ENCODE results near the gene C16orf74. TPM values are rescaled to one million over a fixed set of nuclear protein-coding genes. Genes with fewer than 3 reads are reported as not detected.

The C16orf74 gene
- total RNA-seq, 1 donor = 8.2 TPM

DNA sequence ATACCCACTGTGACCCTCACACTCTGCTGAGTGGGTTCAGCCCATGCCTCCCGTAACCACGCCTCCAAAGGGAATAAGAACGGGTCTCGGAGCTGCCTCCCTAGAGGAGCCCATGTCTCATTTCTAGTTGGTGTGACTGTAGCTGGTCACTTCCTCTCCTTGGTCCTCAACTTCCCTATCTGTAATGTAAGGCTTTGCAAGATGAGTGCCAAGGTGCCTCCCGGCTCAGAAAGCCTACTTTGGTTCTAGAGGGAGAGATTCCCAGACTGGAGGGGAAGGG, 20.8 kb downstream of the C16orf74 start:
- H3K4me3 ChIP-seq (ENCODE audit: low read depth, low read length) = no peak overlapping the region
- no peak for DNase-seq (ENCODE audit: low read depth)
- TF ChIP-seq, protein P1, sequence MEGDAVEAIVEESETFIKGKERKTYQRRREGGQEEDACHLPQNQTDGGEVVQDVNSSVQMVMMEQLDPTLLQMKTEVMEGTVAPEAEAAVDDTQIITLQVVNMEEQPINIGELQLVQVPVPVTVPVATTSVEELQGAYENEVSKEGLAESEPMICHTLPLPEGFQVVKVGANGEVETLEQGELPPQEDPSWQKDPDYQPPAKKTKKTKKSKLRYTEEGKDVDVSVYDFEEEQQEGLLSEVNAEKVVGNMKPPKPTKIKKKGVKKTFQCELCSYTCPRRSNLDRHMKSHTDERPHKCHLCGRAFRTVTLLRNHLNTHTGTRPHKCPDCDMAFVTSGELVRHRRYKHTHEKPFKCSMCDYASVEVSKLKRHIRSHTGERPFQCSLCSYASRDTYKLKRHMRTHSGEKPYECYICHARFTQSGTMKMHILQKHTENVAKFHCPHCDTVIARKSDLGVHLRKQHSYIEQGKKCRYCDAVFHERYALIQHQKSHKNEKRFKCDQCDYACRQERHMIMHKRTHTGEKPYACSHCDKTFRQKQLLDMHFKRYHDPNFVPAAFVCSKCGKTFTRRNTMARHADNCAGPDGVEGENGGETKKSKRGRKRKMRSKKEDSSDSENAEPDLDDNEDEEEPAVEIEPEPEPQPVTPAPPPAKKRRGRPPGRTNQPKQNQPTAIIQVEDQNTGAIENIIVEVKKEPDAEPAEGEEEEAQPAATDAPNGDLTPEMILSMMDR (IDR thresholded peaks at IDR 0.05; ENCODE audit: insufficient read depth, low read depth, low read length) = no peak

DNA sequence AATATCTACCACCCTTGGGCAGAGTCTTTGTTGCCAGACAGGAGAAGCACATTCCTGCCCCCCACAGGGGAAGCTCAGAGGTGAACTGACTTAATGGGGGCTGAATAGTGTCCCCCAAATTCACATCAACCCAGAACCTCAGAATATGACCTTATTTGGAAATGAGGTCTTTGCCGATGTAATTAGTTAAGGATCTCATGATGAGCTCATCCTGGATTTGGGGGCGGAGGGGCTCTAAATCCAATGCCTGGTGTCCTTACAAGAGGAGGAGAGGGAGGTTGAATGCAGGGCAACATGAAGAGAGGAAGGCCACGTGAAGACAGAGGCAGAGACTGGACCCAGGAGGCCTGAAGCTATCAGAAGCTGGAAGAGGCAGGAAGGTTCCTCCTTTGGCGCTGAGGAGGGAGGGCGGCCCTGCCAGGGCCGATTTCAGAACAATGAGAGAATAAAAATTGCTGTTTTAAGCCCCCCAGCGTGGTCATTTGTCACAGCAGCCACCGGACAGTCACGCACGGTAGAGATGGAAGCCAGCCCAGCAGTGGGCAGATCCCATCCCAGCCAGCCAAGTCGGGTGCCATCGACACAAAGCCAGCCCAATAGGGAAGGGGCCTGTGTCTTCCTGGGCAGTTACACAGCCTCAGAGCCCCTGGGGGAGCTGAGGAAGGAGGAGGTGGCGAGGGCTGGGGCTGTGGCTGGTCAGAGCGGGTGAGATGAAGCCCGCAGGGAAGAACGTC, 21.3 kb downstream of the C16orf74 start:
- H3K4me3 ChIP-seq (ENCODE audit: low read depth, low read length) = no peak overlapping the region
- TF ChIP-seq, protein P1 (IDR thresholded peaks at IDR 0.05; ENCODE audit: insufficient read depth, low read depth, low read length) = no peak
- no peak for DNase-seq (ENCODE audit: low read depth)

DNA sequence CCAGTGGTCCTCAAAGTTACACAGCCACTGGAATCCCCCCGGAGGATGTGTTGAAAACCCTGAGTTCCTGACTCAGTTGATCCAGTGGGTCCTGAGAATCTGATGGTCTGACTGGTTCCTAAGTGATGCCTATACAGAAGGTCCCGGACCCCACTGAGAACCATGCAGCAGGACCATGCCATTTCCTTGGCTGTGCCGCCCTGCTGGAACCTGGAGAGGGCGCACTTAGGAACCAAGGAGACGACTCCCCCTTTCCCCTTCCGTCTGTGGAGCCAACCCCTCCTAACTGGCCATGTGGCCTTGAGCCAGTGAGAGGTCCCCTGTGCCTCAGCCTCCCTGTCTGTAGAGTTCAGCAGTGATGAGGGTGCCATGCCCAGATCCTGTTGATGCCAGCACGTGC, 22.0 kb downstream of the C16orf74 start:
- DNase-seq (ENCODE audit: low read depth) = no peak
- no peak overlapping the region for H3K4me3 ChIP-seq (ENCODE audit: low read depth, low read length)
- TF ChIP-seq, protein P1 (IDR thresholded peaks at IDR 0.05; ENCODE audit: insufficient read depth, low read depth, low read length) = peak; percentile 38

DNA sequence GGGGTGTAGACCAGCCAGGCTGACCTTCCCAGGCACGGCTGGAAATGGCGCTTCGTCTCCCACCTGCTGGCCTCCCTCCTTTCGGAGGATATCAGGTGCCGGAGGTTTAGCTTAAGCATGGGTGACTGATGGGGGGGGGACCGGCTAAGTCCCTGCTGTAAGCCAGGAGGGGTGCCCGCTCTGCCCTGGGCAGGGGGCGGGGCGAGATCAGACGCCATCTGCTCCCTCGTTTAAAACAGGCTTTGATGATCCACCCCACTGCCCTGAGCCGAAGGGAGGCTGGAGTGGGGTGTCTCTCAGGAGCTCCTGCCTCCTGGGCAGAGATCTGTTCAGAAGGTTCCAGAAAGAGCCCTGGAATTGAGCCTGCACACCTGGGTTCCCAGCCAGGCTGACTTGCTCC, 26.0 kb downstream of the C16orf74 start:
- DNase-seq (ENCODE audit: low read depth) = no peak
- TF ChIP-seq, protein P1 (IDR thresholded peaks at IDR 0.05; ENCODE audit: insufficient read depth, low read depth, low read length) = no peak
- H3K4me3 ChIP-seq (ENCODE audit: low read depth, low read length) = no peak overlapping the region

DNA sequence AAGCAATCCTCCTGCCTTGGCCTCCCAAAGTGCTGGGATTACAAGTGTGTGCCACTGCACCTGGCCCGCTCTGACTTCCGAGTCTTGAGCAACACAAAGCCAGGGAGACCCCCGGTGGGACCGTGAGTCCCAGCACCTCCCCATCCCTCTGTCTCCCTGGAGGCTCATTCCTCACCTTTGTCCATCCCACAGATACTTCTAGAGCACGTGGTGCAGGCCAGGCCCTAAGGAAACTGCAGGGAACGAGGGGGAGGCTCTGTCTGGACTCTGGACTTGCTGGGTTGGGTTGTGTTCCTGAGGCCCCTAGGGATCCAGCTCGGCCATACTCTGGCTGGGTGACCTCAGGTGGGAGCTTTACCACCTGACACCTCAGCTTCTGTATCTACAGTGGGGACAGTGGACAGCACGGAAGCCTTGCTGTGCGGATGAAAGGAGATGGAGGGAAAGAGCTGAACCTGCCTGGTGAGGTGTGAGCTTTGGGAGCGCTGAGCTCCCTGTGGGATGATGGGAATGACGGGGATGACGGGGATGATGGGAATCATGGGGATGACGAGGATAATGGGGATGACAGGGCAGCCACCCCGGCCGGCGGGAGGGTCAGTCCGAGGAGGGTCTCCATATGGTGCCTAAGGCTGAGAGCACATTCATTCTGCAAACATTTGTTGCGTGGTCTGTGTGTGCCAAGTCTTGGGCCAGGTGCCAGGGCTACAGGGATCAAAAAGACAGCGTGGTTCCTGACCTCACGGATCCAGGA, 26.6 kb downstream of the C16orf74 start:
- no peak overlapping the region for H3K4me3 ChIP-seq (ENCODE audit: low read depth, low read length)
- no peak for DNase-seq (ENCODE audit: low read depth)
- TF ChIP-seq, protein P1 (IDR thresholded peaks at IDR 0.05; ENCODE audit: insufficient read depth, low read depth, low read length) = no peak

DNA sequence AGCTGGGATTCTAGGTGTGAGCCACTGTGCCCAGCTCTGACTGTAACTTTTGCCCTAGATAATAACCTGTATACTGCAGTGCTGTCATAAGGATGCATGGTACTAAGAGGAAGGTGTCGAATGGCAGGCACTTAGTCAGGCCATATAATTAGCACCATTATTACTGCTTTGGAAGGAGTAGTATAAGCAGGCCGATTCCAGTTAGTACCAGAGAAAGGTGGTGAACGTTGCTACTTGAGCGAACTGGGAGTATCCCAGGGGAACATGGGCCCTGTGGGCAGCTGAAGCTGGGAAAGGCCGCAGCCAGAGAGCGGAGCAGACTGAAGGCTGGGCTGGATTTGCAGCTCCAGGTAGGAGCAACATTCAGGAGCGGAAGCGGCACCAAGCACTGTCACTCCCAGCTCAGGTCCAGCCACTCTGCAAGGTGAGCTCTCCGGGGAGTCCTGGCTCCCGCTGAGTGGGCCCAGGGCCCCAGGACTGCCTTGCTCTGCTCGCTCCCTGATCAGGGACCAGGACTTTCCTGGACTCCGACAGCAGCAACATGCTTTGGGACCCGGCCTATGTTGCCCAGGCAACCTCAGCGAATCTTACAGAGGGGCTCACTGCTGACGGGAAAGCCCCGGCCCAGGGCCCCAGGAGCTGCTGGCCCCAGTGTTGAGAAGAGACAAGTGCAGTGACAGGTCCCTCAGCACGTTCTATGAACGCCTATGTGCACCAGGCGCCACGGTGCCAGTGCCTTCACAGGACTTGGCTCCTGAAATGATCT, 28.6 kb downstream of the C16orf74 start:
- no peak overlapping the region for H3K4me3 ChIP-seq (ENCODE audit: low read depth, low read length)
- TF ChIP-seq, protein P1 (IDR thresholded peaks at IDR 0.05; ENCODE audit: insufficient read depth, low read depth, low read length) = no peak
- no peak for DNase-seq (ENCODE audit: low read depth)

All from fibroblast of villous mesenchyme (primary cell).